GM12892 (cell line): ENCODE data around the gene RBM45.

Experiments
- POLR2A ChIP-seq: IDR thresholded peaks from 2 replicates; pipeline ENCODE4 v1.6.1; 2011; ENCODE audit warnings: low read depth, low read length, control low read depth
- POLR2AphosphoS5 ChIP-seq: IDR thresholded peaks from 2 replicates; pipeline ENCODE4 v1.6.1; 2011; ENCODE audit warnings: low read depth, low read length, control low read depth
- TAF1 ChIP-seq: IDR thresholded peaks from 2 replicates; pipeline ENCODE4 v1.6.1; 2011; ENCODE audit warnings: low read depth, mild to moderate bottlenecking, control low read depth, low read length, borderline replicate concordance

DNA sequence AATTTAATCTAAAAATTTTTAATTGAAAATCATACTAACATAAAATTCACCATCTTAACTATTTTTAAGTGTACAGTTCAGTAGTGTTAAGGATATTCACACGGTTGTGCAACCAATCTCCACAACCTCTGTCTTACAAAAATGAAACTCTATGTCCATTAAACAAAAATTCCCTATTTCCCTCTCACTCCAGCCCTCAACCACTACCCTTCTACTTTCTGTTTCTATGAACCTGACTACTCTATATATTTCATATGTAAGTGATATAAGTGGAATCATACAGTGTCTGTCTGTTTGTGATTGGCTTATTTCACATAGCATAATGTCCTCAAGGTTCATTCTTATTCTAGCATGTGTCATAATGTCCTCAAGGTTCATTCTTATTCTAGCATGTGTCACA lies 47.7 kb downstream of the RBM45 start:
- TF ChIP-seq POLR2A (no peak), POLR2AphosphoS5 (no peak), TAF1 (no peak)
